LNCaP clone FGC (cell line): ENCODE data around the gene CACNG5.
"Not testable (repeated sequence)": the region's sequence is repeated elsewhere in the genome, so short reads cannot be mapped to it uniquely, and the experiment has no call there.

Source experiments
- DNase-seq: peaks from one replicate; pipeline ENCODE4 v3.0.0-alpha.2; 2011; ENCODE audit warnings: low read depth
- H3K4me3 ChIP-seq: 2 replicates; pipeline ENCODE4 v1.5.1; 2011; ENCODE audit warnings: mild to moderate bottlenecking, low read depth, low read length, control low read depth
- CTCF ChIP-seq: IDR thresholded peaks from 2 replicates; pipeline ENCODE4 v1.5.1; 2012; ENCODE audit warnings: mild to moderate bottlenecking; ENCODE audit not compliant: control insufficient read depth, insufficient read depth; ENCODE audit errors: extremely low read depth

Gene CACNG5

DNA sequence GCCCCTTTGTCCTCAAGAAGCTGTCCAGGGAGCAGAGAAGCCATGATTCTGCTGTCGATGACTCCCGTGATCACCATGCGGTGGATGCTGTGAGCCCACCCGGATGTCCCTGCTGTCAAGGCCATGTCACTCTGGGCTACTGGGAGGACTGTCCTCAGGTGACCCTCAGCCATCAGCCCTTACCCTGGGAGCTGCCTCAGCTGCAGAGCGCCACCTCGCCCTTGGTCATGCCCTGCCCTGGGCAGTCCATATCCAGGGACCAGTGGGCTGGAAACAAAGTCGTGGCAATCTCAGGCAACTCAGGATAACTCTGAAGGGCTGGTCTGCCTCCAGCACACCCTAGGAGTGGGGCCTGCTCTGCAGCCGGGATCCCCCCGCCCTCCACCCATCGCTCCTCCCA, 63.6 kb downstream of the CACNG5 start:
- no peak for DNase-seq
- no peak for TF ChIP-seq CTCF
- no peak overlapping the region for H3K4me3 ChIP-seq

- TF ChIP-seq CTCF: peak; percentile 36
- no peak for DNase-seq
- no peak overlapping the region for H3K4me3 ChIP-seq
Measured at GRCh38 chr17:66900126-66901010, 65.5 kb downstream of the CACNG5 start.

GRCh38 chr17:66903296-66903695, 68.4 kb downstream of the CACNG5 start:
- not testable (repeated sequence) for H3K4me3 ChIP-seq, DNase-seq

DNA sequence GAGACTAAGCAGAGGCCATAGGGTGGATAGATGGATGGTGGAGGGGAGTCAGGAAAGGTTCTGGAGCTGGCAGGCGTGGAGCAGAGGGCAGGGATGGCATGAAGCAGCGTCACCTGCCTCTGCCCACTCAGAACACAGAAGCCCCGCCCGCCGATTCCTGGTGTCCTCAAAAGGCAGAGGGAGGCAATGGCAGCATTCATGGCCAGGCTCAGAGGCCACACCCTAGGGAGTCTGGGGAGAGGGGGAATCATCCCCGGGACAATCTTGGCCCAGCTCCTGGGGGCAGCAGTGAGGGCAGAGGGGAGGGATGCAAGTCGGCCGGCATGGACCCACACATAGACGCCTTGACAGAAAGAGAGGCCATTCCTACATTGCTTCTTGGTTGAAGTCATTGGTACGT, 68.9 kb downstream of the CACNG5 start:
- H3K4me3 ChIP-seq: no peak overlapping the region
- DNase-seq: no peak
- TF ChIP-seq CTCF: no peak

DNA sequence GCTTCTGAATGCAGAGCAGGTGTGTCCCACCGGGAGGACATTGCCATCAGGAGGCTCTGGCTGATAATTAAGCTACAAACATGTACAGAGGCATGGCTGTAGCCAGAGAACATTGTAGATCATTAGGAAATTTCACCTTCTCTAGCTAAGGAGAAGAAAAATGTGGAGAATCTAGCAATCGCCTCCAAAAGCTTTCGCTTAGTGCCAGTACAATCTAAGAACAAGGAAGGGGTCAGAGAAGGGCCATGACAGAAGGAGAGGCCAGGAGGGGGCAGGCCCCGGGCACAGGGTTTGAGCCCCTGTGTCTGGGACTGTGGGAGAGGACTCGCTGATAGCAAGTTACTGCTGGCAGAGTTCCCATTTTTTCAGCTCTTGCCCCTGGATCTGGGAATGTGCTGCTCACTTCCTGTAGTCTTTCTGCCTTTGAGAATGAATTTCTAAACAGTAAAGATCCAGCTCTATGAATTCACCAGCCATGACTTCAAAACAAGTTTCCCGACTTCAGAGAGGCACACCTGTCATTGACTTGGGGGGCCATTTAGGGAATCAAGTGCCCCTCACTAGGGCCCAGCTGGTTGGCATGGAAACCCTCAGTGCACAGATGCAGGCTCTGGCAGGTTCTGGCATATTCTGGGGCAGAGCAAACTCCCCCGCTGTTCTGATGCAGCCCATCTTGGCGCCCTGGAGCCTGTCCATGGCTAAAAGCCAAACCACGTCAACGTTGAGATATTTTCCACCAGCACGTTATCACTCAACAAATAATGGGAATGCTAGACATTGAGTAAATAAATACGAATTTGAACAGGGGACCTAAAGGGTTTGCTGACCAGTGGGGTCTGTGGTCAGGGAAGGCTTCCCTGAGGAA, 70.1 kb downstream of the CACNG5 start:
- TF ChIP-seq CTCF: no peak
- no peak for DNase-seq
- no peak overlapping the region for H3K4me3 ChIP-seq

- no peak overlapping the region for H3K4me3 ChIP-seq
- DNase-seq: peak; percentile 62
- peak; percentile 93 for TF ChIP-seq CTCF
Measured at GRCh38 chr17:66906321-66907278, 71.7 kb downstream of the CACNG5 start.

GRCh38 chr17:66909804-66910373, 75.0 kb downstream of the CACNG5 start:
- no peak for TF ChIP-seq CTCF
- DNase-seq: no peak
- no peak overlapping the region for H3K4me3 ChIP-seq
